Stimulated activated CD8-positive, alpha-beta memory T cell treated with anti-CD3 and anti-CD28 coated beads, Interleukin-15, amount 100 ng/mL, for 24 hours (primary cell): Measurements from ENCODE around the gene USP19.

Source experiments
- DNase-seq: peaks from one replicate; pipeline ENCODE4 v3.0.0-alpha.2; 2020; ENCODE audit warnings: low read depth

Gene USP19

DNA sequence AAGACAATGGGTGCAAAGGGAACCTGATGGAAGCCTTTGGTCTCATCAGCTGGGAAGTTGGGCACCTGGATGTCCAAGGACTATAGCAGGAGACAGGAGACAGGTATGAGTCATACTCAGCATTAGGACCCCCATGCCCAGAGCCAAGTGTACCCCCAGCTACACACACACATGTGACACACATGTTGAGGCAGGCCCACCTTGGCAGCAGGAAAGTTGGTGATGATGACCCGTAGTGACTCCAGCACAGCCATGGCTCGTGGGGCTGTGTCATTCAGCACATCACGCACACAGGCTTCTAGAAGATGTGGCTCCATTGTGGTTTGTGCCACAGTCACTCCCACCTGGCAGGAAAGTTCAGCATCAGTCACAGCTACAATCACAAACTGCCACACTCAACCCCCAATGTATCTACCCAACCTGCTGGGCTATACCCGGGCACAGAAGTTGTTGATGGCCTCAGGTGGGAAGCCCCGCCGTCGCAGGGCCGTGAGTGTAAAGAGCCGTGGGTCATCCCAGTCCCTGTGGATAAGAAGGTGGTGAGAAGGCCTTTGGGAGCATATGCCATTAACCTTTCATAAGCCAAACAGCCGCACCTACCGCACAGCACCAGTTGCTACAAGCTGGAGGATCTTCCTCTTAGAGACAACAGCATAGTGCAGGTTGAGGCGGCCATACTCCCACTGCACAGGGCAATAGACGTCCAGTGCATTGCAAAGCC lies 21.6 kb downstream of the USP19 start:
- no peak for DNase-seq

DNA sequence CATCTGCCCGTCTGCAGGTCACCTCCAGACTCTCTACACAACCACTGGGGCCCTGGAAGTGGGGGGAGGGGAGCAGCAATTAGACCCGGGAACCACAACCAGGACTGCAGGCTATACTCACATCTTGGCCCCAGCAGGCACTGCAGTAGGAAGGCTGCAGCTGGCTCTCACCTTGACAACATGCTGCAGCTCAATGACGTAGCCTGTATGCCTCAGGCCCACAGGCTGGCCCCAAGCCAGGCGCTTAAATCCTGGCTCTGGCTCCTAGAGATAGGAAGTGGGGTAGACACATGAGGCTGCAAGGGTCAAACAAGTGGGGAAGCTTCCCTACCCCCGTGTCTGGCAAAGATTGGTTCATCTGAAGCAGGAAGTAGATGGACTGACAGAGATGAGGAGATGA lies 22.2 kb downstream of the USP19 start:
- DNase-seq = no peak

DNA sequence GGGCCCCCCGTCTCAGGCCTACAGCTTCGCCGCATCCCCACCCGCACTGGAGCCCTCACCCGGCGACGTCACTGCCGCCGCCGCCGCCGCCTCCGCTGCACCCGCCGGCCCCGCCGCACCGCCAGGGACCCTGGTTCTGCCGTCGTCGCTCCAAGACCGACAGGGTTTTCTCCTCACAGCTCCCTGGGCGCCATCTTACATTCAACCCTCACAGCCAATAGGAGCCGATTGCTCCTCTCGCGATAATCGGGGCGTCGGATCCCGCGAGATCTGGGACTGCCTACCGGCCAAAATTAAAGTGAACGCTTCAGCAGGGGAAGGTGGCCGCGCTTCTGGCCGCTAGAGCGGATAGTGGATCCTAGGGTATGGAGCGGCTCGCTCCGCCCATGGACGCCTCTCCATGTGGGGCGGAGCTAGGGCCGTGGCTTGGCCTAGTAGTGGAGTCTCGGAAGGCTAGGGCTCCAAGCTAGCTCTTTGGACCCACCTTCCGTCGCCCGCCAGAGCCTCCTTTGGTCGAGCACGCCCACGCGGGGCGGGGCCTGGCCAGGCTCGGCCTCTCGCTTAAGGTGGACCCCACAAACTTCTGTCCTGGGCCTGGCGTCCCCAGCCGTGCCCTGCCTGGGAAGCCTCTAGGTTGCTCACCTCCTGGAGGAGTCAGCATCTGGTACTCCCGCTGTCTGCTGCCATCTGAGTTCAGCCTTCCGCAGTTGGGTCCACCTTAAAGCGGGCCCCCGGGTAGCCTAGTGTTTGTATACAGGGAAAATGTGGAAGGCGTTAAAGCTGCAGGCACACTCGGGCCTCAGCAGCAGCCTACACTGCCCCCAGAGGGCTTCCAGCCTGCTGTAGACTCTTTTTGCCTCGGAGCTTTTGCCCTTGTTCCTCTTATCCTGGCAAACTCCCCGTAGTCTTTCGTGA lies 26.5 kb downstream of the USP19 start, which contains the start of gene QRICH1:
QRICH1 (minus strand) TSS at position 219 of the 915 bp plus-strand sequence. CDS start 17,054 bp downstream, outside the sequence.
- peak; percentile 83 for DNase-seq

DNA sequence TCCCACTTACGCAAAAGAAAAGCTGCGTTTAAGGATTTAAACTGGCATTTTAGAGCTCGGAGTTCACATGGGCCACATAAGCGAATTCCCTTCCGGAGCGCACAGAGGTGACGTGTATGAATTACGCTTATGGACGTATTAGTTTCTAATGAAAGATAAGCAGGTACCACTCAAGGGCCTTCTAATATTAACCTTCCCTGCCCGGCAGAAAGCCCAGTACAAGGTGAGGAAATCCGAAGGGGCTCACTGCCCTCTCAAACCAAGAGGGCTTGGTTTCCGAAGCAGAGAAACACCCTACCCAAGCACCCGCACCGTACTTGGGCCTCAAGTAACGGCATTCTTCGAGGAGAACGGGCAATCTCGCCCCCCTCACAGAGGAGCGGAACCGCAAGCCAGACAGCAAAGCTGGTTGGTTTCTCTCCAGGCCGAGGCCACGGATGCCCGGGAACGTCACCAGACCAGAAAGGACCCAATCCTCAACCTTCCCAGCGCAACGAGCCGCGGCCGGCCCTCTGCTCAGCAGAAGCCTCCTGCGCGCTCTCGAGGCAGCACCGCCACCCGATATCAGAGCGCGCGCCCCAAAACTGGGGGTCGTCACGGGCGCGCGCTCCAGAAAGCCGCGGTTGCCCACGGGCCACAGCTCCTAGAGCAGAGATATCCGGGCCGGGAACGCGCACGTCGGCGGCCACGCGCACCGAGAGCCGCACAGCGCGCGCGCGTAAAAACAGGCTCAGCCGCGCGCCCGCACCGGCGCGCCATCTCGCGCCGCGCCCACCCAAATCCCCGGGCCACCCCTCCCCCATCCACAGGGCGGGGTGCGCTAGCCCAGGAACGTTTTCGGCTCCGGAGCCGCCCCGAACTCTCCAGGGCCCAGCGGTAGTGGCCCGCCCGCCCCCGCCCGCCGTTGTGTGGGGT lies 27.4 kb downstream of the USP19 start:
- peak; percentile 73 for DNase-seq

DNA sequence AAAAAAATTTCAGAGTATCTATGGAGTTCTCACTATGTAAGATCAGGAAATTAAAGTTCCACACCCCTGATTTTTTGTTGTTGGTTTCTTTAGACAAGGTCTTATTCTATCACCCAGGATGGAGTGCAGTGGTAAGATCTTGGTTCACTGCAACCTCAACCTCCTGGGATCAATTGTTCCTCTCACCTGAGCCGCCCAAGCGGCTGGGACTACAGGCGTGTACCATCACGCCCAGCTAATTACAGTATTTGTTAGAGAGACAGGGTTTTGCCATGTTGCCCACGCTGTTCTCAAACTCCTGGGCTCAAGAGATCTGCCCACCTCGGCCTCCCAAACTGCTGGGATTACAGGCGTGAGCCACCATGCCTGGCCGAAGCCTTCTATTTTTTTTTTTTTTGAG lies 39.2 kb downstream of the USP19 start:
- DNase-seq = no peak

DNA sequence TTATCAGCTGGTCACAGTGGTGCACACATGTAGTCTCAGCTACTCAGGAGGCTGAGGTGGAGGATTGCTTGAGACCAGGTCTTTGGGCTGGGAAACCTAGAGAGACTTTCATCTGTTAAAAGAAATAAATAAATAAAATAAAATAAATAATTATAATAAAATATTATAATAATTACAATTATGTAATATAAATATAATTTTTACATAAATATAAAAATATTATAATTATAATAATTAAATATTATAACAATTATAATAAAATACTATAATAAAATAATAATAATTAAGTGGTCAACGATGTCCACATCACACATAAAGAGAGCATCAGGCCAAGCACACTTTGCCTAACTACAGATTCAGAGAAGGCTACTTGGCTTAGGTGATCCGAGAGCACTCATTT lies 41.4 kb downstream of the USP19 start:
- no peak for DNase-seq

DNA sequence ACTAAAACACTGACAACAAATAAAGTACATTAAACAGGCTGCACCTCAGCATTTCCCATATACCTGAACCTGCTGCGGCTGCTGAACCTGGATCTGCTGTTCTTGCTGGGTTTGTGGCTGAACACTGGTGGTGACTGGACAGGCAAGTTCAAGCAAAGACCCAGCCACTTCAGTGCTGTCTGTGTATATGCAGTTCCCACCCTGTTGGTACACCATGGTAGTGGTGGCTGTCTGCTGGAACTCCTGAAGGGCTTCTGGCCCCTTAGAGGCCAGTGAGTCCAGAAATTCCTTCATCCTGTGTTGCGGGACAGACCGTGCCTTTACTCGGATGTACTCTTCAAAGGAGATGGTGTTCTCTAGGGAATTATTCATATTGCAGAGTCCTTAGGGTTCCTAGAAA lies 44.0 kb downstream of the USP19 start:
- DNase-seq = no peak

DNA sequence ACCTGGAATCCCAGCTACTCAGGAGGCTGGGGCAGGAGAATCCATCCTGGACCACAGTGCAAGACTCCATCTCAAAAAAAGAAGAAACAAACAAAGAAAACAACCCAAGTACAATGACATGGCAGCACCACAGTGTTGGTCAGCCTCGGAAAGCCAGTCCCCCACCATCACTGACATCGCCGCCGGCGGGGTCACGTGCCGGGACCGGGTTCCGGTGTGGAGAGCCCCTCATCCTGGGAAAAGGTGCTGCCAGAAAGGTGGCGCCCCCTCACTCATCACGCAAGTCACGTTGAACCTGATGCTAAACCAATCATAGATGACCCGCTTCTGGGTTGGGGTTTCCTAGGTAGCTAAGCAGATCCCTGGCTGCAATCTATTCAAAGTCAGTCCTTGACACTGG lies 44.5 kb downstream of the USP19 start:
- no peak for DNase-seq
